ENCODE results near the gene FRS2.
A peak's percentile ranks its signal among the peaks of the same experiment; 100 is the strongest.

Gene FRS2

GRCh38 chr12:69480698-69481097 lies 10.5 kb downstream of the FRS2 start:
- Histone ChIP-seq H3K9ac (ENCODE audit: insufficient read length) (no peak overlapping the region), H3K27ac (no peak overlapping the region), H3K36me3 (ENCODE audit: insufficient read depth, low read length) (peaks cover 15% of the 10 kb centered on the region), H3K4me3 (no peak overlapping the region), H3K9me3 (ENCODE audit: low read depth, low read length) (no peaks in the 10 kb centered on the region)
- TF ChIP-seq EZH2 (IDR thresholded peaks at IDR 0.05), result no peak
- TF ChIP-seq POLR2AphosphoS5 (IDR thresholded peaks at IDR 0.05; ENCODE audit: borderline replicate concordance, low read depth, low read length), result no peak
- TF ChIP-seq FOXP2 (optimal IDR thresholded peaks at IDR 0.05; ENCODE audit: control extremely low read depth, extremely low read length, insufficient read depth), result no peak
- no peak for DNase-seq (ENCODE audit: low read depth, low spot score)

DNA sequence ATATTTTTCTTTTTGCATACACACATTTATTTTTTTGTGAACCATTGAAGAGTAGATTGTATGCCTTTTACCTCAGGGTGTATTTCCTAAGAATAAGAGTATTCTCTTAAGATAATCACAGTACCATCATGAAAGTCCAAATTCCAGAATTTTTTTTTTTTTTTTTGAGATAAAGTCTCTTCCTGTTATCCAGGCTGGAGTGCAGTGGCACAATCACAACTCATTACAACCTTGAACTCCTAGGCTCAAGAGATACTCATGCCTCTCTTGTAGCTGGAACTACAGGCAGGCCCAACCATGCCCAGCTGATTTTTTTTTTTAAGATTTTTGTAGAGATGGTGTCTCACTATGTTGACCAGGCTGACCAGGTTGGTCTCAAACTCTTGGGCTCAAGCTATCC lies 10.9 kb downstream of the FRS2 start:
- no peak for DNase-seq (ENCODE audit: low read depth, low spot score)
- H3K36me3 ChIP-seq (ENCODE audit: insufficient read depth, low read length), result peaks cover 17% of the 10 kb centered on the region
- no peak for TF ChIP-seq FOXP2 (optimal IDR thresholded peaks at IDR 0.05; ENCODE audit: control extremely low read depth, extremely low read length, insufficient read depth)
- no peak for TF ChIP-seq POLR2AphosphoS5 (IDR thresholded peaks at IDR 0.05; ENCODE audit: borderline replicate concordance, low read depth, low read length)
- TF ChIP-seq EZH2 (IDR thresholded peaks at IDR 0.05), result no peak
- no peak overlapping the region for H3K9ac ChIP-seq (ENCODE audit: insufficient read length)
- no peak overlapping the region for H3K4me3 ChIP-seq
- no peak overlapping the region for H3K27ac ChIP-seq
- 0 out of 2 replicates have a peak, but pooled peaks cover 1% of the 10 kb centered on the region for H3K9me3 ChIP-seq (ENCODE audit: low read depth, low read length)

DNA sequence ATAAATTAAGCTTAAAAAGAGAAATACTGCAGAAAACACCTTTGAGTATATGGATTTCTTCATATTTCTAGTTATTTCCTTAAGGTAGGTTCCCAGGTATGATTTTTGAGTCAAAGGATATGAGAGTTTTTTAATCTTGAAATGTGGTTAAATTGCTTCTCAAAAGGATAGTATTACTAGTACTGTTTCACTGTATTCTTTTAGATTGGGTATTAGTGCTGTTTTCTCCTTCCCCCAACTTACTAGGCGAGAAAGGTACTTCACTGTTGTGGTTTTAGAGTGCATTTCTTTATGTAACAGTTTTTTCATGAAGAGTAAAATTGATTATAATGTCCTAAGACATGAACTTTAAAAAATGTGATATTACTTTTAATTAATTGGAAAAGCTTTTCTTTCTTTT lies 13.5 kb downstream of the FRS2 start:
- no peak for TF ChIP-seq FOXP2 (optimal IDR thresholded peaks at IDR 0.05; ENCODE audit: control extremely low read depth, extremely low read length, insufficient read depth)
- no peak for TF ChIP-seq EZH2 (IDR thresholded peaks at IDR 0.05)
- no peak for TF ChIP-seq POLR2AphosphoS5 (IDR thresholded peaks at IDR 0.05; ENCODE audit: borderline replicate concordance, low read depth, low read length)
- DNase-seq (ENCODE audit: low read depth, low spot score), result no peak
- Histone ChIP-seq H3K9me3 (ENCODE audit: low read depth, low read length) (peaks cover 6% of the 10 kb centered on the region; the same call in 1 of the 2 replicates), H3K27ac (no peak overlapping the region), H3K36me3 (ENCODE audit: insufficient read depth, low read length) (peaks cover 37% of the 10 kb centered on the region), H3K4me3 (no peak overlapping the region), H3K9ac (ENCODE audit: insufficient read length) (no peak overlapping the region)

GRCh38 chr12:69484428-69484827 lies 14.2 kb downstream of the FRS2 start:
- no peak for DNase-seq (ENCODE audit: low read depth, low spot score)
- TF ChIP-seq FOXP2 (optimal IDR thresholded peaks at IDR 0.05; ENCODE audit: control extremely low read depth, extremely low read length, insufficient read depth), result no peak
- no peak for TF ChIP-seq POLR2AphosphoS5 (IDR thresholded peaks at IDR 0.05; ENCODE audit: borderline replicate concordance, low read depth, low read length)
- TF ChIP-seq EZH2 (IDR thresholded peaks at IDR 0.05), result no peak
- H3K36me3 ChIP-seq (ENCODE audit: insufficient read depth, low read length), result peaks cover 37% of the 10 kb centered on the region
- no peak overlapping the region for H3K27ac ChIP-seq
- no peak overlapping the region for H3K4me3 ChIP-seq
- H3K9me3 ChIP-seq (ENCODE audit: low read depth, low read length), result peaks cover 6% of the 10 kb centered on the region; the same call in 1 of the 2 replicates
- H3K9ac ChIP-seq (ENCODE audit: insufficient read length), result no peak overlapping the region

DNA sequence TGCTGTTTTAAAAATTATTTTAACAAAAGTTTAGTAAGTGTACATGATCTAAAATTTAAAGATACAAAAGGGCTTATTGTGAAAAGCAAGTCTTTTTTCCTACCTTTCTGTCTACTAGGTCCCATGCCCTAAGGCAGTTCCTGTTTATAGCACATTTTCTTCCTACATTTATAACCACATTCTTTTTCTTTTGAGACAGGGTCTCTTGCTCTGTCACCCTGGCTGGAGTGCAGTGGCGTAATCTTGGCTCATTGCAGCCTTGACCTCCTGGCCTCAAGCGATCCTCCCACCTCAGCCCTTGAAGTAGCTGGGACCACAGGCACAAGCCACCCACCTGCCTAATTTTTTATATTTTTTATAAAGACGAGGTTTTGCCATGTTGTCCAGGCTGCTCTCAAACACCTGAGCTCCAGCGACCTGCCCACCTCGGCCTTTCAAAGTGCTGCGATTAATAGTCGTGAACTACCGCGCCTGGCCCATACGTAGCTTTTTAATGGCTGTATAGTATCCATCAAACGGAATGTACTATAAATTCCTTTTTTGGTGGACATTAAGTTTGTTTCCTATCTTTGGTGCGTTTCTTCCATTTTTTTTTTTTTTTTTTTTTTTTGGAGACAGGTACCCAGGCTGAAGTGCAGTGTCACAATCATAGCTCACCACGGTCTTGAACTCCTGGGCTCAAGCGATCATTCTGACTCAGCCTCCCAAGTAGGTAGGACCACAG lies 20.9 kb downstream of the FRS2 start:
- peaks cover 27% of the 10 kb centered on the region for H3K36me3 ChIP-seq (ENCODE audit: insufficient read depth, low read length)
- TF ChIP-seq POLR2AphosphoS5 (IDR thresholded peaks at IDR 0.05; ENCODE audit: borderline replicate concordance, low read depth, low read length), result no peak
- TF ChIP-seq FOXP2 (optimal IDR thresholded peaks at IDR 0.05; ENCODE audit: control extremely low read depth, extremely low read length, insufficient read depth), result no peak
- TF ChIP-seq EZH2 (IDR thresholded peaks at IDR 0.05), result no peak
- no peak overlapping the region for H3K9ac ChIP-seq (ENCODE audit: insufficient read length)
- no peak for DNase-seq (ENCODE audit: low read depth, low spot score)
- no peak overlapping the region for H3K4me3 ChIP-seq
- H3K9me3 ChIP-seq (ENCODE audit: low read depth, low read length), result peaks cover 5% of the 10 kb centered on the region; the same call in 1 of the 2 replicates
- 0 out of 2 replicates have a peak overlapping the region, but pooled peaks have one; percentile 33 for H3K27ac ChIP-seq

- H3K9ac ChIP-seq (ENCODE audit: insufficient read length), result no peak overlapping the region
- no peak for DNase-seq (ENCODE audit: low read depth, low spot score)
- no peaks in the 10 kb centered on the region for H3K9me3 ChIP-seq (ENCODE audit: low read depth, low read length)
- H3K4me3 ChIP-seq, result no peak overlapping the region
- TF ChIP-seq FOXP2 (optimal IDR thresholded peaks at IDR 0.05; ENCODE audit: control extremely low read depth, extremely low read length, insufficient read depth) (no peak), EZH2 (IDR thresholded peaks at IDR 0.05) (no peak), POLR2AphosphoS5 (IDR thresholded peaks at IDR 0.05; ENCODE audit: borderline replicate concordance, low read depth, low read length) (no peak)
- H3K27ac ChIP-seq, result no peak overlapping the region
- peaks cover 11% of the 10 kb centered on the region for H3K36me3 ChIP-seq (ENCODE audit: insufficient read depth, low read length)
Measured at GRCh38 chr12:69492739-69493138, 22.6 kb downstream of the FRS2 start.

DNA sequence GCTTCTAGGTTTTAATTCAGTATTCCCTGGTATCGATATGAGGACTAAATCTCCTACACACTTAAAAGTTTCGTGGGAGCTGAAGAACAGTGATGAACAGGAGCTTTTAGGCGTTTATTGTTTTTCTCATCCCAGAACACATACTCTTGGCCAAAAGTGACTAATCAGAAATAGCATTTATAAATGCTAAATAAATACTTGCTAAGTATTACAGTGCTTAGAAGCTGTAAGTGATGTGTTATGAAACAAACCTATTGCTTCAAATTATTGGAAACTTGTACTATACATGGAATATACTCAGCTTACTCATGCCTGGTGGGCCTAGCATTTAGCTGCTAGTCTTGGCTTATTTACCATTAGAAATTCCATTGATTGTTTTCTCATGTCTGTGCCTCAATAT lies 24.9 kb downstream of the FRS2 start:
- no peak for DNase-seq (ENCODE audit: low read depth, low spot score)
- Histone ChIP-seq H3K36me3 (ENCODE audit: insufficient read depth, low read length) (peaks cover 7% of the 10 kb centered on the region; the same call in 1 of the 2 replicates), H3K9ac (ENCODE audit: insufficient read length) (no peak overlapping the region), H3K27ac (no peak overlapping the region), H3K9me3 (ENCODE audit: low read depth, low read length) (no peaks in the 10 kb centered on the region), H3K4me3 (no peak overlapping the region)
- TF ChIP-seq FOXP2 (optimal IDR thresholded peaks at IDR 0.05; ENCODE audit: control extremely low read depth, extremely low read length, insufficient read depth) (no peak), POLR2AphosphoS5 (IDR thresholded peaks at IDR 0.05; ENCODE audit: borderline replicate concordance, low read depth, low read length) (no peak), EZH2 (IDR thresholded peaks at IDR 0.05) (no peak)

- H3K27ac ChIP-seq, result no peak overlapping the region
- peaks cover 7% of the 10 kb centered on the region; the same call in 1 of the 2 replicates for H3K36me3 ChIP-seq (ENCODE audit: insufficient read depth, low read length)
- no peaks in the 10 kb centered on the region for H3K9me3 ChIP-seq (ENCODE audit: low read depth, low read length)
- no peak overlapping the region for H3K9ac ChIP-seq (ENCODE audit: insufficient read length)
- no peak for DNase-seq (ENCODE audit: low read depth, low spot score)
- no peak for TF ChIP-seq POLR2AphosphoS5 (IDR thresholded peaks at IDR 0.05; ENCODE audit: borderline replicate concordance, low read depth, low read length)
- TF ChIP-seq FOXP2 (optimal IDR thresholded peaks at IDR 0.05; ENCODE audit: control extremely low read depth, extremely low read length, insufficient read depth), result no peak
- TF ChIP-seq EZH2 (IDR thresholded peaks at IDR 0.05), result no peak
- H3K4me3 ChIP-seq, result no peak overlapping the region
Measured at GRCh38 chr12:69497308-69498026, 27.3 kb downstream of the FRS2 start.
